GM10248 (cell line): ENCODE measurements around the gene PIK3R3.

Experiments
- CTCF ChIA-PET: fragments of 300-600 bp; sonication (Branson Sonifier 250); formaldehyde crosslinking; extraction: SDS; loops from one replicate; lab custom pipeline; 2021; ENCODE audit warnings: antibody characterized with exemption; lab: Yijun Ruan, JAX
- POLR2A ChIA-PET: fragments of 350-650 bp; sonication (Branson Sonifier 250); formaldehyde crosslinking; extraction: SDS; loops from one replicate; lab custom pipeline; 2020; ENCODE audit warnings: antibody characterized with exemption; lab: Yijun Ruan, JAX
- DNase-seq: peaks from one replicate; pipeline ENCODE4 v3.0.0; 2012; ENCODE audit errors: extremely low spot score
- TF ChIP-seq, protein P1 (sequence below): IDR thresholded peaks from 2 replicates; pipeline ENCODE4 v1.5.1; 2012; ENCODE audit warnings: mild to moderate bottlenecking, low read depth; ENCODE audit errors: extremely low read depth, missing control alignments, control extremely low read depth

The PIK3R3 gene

GRCh38 chr1:46041551-46041950, 90.9 kb downstream of the PIK3R3 start:
- DNase-seq = no peak
- POLR2A ChIA-PET = no interaction called here
- TF ChIP-seq, protein P1, sequence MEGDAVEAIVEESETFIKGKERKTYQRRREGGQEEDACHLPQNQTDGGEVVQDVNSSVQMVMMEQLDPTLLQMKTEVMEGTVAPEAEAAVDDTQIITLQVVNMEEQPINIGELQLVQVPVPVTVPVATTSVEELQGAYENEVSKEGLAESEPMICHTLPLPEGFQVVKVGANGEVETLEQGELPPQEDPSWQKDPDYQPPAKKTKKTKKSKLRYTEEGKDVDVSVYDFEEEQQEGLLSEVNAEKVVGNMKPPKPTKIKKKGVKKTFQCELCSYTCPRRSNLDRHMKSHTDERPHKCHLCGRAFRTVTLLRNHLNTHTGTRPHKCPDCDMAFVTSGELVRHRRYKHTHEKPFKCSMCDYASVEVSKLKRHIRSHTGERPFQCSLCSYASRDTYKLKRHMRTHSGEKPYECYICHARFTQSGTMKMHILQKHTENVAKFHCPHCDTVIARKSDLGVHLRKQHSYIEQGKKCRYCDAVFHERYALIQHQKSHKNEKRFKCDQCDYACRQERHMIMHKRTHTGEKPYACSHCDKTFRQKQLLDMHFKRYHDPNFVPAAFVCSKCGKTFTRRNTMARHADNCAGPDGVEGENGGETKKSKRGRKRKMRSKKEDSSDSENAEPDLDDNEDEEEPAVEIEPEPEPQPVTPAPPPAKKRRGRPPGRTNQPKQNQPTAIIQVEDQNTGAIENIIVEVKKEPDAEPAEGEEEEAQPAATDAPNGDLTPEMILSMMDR = no peak
- CTCF ChIA-PET = interaction anchor here (0.7 to 13.7 kb wide), 5 partner anchors 10 to 182 kb away, joined by 3 to 256 read pairs (median 4); partner anchors contain the start of genes P3R3URF and TSPAN1

DNA sequence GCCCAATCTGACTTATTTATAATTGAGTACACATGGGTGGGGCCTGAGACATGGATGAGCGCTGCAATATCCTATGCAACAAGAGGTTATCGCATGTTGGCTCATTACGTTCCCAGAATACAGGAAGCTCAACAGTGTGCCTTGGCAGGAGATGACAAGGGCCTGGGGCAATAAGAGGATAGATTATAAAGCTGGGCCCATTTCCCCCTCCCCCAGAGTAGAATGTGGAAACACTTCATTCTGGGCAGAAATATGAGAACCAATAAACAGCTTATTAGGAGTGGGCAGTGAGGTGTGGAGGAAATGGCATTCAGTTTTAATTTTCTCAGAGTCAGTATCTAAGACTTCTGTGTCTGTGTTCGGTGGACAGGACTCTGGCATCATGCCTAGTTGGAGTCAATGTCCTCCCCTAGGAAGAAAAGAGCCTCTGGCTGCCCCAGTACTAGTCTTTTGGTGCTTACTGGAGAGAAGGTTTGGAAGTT, 92.8 kb downstream of the PIK3R3 start:
- ChIA-PET POLR2A (no interaction called here), CTCF (interaction anchor here (0.9 to 13.7 kb wide), 6 partner anchors 10 to 184 kb away, joined by 3 to 256 read pairs (median 20); partner anchors contain the start of genes P3R3URF and TSPAN1)
- TF ChIP-seq, protein P1 = no peak
- no peak for DNase-seq

- CTCF ChIA-PET = interaction anchor here (0.6 to 13.7 kb wide), 43 partner anchors 8 to 197 kb away, joined by 3 to 256 read pairs (median 4); partner anchors contain the start of genes LURAP1, P3R3URF and TSPAN1
- DNase-seq = peak; percentile 85
- POLR2A ChIA-PET = no interaction called here
- TF ChIP-seq, protein P1 = peak; percentile 99
Observed at GRCh38 chr1:46036894-46037839, 95.3 kb downstream of the PIK3R3 start.

DNA sequence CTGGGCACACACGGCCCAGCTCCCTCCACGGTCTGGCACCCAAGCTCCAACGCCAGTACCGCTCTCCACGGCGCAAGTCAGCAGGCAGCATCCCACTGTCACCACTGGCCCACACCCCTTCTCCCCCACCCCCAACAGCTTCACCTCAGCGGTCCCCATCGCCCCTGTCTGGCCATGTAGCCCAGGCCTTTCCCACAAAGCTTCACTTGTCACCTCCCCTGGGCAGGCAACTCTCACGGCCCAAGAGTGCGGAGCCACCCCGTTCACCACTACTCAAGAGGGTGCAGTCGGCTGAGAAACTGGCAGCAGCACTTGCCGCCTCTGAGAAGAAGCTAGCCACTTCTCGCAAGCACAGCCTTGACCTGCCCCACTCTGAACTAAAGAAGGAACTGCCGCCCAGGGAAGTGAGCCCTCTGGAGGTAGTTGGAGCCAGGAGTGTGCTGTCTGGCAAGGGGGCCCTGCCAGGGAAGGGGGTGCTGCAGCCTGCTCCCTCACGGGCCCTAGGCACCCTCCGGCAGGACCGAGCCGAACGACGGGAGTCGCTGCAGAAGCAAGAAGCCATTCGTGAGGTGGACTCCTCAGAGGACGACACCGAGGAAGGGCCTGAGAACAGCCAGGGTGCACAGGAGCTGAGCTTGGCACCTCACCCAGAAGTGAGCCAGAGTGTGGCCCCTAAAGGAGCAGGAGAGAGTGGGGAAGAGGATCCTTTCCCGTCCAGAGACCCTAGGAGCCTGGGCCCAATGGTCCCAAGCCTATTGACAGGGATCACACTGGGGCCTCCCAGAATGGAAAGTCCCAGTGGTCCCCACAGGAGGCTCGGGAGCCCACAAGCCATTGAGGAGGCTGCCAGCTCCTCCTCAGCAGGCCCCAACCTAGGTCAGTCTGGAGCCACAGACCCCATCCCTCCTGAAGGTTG, 97.6 kb downstream of the PIK3R3 start:
- CTCF ChIA-PET = interaction anchor here (1.2 to 13.7 kb wide), 13 partner anchors 11 to 189 kb away, joined by 3 to 256 read pairs (median 5); partner anchors contain the start of genes LURAP1, P3R3URF and TSPAN1
- no peak for DNase-seq
- POLR2A ChIA-PET = no interaction called here
- TF ChIP-seq, protein P1 = no peak

DNA sequence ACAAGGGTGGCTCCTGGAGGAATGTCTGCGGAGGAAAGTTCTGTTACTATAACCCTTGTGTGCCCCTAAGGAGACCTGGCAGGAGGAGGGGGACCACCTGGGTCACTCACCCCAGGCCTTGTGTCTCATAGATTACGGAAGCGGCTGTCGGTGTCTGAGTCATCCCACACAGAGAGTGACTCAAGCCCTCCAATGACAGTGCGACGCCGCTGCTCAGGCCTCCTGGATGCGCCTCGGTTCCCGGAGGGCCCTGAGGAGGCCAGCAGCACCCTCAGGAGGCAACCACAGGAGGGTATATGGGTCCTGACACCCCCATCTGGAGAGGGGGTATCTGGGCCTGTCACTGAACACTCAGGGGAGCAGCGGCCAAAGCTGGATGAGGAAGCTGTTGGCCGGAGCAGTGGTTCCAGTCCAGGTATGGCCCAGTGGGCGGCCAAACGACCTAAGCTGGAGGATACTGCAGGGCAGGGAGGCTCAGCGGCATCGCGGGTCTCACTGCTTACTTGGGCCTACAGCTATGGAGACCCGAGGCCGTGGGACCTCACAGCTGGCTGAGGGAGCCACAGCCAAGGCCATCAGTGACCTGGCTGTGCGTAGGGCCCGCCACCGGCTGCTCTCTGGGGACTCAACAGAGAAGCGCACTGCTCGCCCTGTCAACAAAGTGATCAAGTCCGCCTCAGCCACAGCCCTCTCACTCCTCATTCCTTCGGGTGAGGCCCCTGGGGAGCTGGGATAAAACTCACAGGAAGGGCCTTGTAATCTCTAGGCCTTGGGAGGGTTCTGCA, 101.4 kb downstream of the PIK3R3 start:
- TF ChIP-seq, protein P1 = no peak
- POLR2A ChIA-PET = no interaction called here
- DNase-seq = no peak
- CTCF ChIA-PET = interaction anchor here (1.0 to 13.7 kb wide), 3 partner anchors 10 to 193 kb away, joined by 3 to 256 read pairs (median 110); partner anchors contain the start of genes P3R3URF and TSPAN1
